Measurements from ENCODE around the gene WSCD2.

The WSCD2 gene

GRCh38 chr12:108129017-108129812 lies at the start of gene WSCD2:
TSS of gene WSCD2 (plus strand) at chr12:108129288. CDS start at chr12:108195833, 66,545 bp downstream.
- H3K27me3 Mint-ChIP-seq (ENCODE audit: low read depth), result peaks cover 46% of the 10 kb centered on the region
- no peak within 1 kb of the TSS for H3K27ac Mint-ChIP-seq
- no peaks in the 10 kb centered on the region for H3K9me3 Mint-ChIP-seq
- H3K4me3 Mint-ChIP-seq, result no peak within 1 kb of the TSS
- no peaks in the 10 kb centered on the region for H3K36me3 Mint-ChIP-seq (ENCODE audit: low read depth)
- H3K4me1 Mint-ChIP-seq (ENCODE audit: low read depth), result no peaks in the 10 kb centered on the region

- H3K27me3 Mint-ChIP-seq (ENCODE audit: low read depth), result no peaks in the 10 kb centered on the region
- H3K4me1 Mint-ChIP-seq (ENCODE audit: low read depth), result no peaks in the 10 kb centered on the region
- no peak overlapping the region for H3K4me3 Mint-ChIP-seq
- H3K9me3 Mint-ChIP-seq, result no peaks in the 10 kb centered on the region
- no peaks in the 10 kb centered on the region for H3K36me3 Mint-ChIP-seq (ENCODE audit: low read depth)
- H3K27ac Mint-ChIP-seq, result no peak overlapping the region
Observed at GRCh38 chr12:108079721-108080120, 49.4 kb upstream of the WSCD2 start.

- H3K36me3 Mint-ChIP-seq (ENCODE audit: low read depth), result no peaks in the 10 kb centered on the region
- H3K4me1 Mint-ChIP-seq (ENCODE audit: low read depth), result no peaks in the 10 kb centered on the region
- H3K27me3 Mint-ChIP-seq (ENCODE audit: low read depth), result no peaks in the 10 kb centered on the region
- H3K4me3 Mint-ChIP-seq, result no peak overlapping the region
- H3K9me3 Mint-ChIP-seq, result no peaks in the 10 kb centered on the region
- no peak overlapping the region for H3K27ac Mint-ChIP-seq
Observed at GRCh38 chr12:108080363-108080762, 48.7 kb upstream of the WSCD2 start.

GRCh38 chr12:108082485-108082884 lies 46.6 kb upstream of the WSCD2 start:
- no peak overlapping the region for H3K4me3 Mint-ChIP-seq
- H3K27ac Mint-ChIP-seq, result no peak overlapping the region

GRCh38 chr12:108087900-108088299 lies 41.2 kb upstream of the WSCD2 start:
- Mint-ChIP-seq H3K4me3 (no peak overlapping the region), H3K27me3 (ENCODE audit: low read depth) (peaks cover 3% of the 10 kb centered on the region), H3K27ac (no peak overlapping the region), H3K36me3 (ENCODE audit: low read depth) (no peaks in the 10 kb centered on the region), H3K4me1 (ENCODE audit: low read depth) (no peaks in the 10 kb centered on the region), H3K9me3 (peaks cover 11% of the 10 kb centered on the region)

More at GRCh38 chr12:108082485-108082884, 46.6 kb upstream of the WSCD2 start:
- no peaks in the 10 kb centered on the region for H3K4me1 Mint-ChIP-seq (ENCODE audit: low read depth)
- no peaks in the 10 kb centered on the region for H3K27me3 Mint-ChIP-seq (ENCODE audit: low read depth)
- no peaks in the 10 kb centered on the region for H3K9me3 Mint-ChIP-seq
- H3K36me3 Mint-ChIP-seq (ENCODE audit: low read depth), result no peaks in the 10 kb centered on the region

- Mint-ChIP-seq H3K4me1 (ENCODE audit: low read depth) (no peaks in the 10 kb centered on the region), H3K27ac (no peak overlapping the region), H3K27me3 (ENCODE audit: low read depth) (peaks cover 3% of the 10 kb centered on the region), H3K36me3 (ENCODE audit: low read depth) (no peaks in the 10 kb centered on the region), H3K4me3 (no peak overlapping the region), H3K9me3 (peaks cover 11% of the 10 kb centered on the region)
Observed at GRCh38 chr12:108090107-108090899, 38.8 kb upstream of the WSCD2 start.

- H3K36me3 Mint-ChIP-seq (ENCODE audit: low read depth), result no peaks in the 10 kb centered on the region
- H3K4me1 Mint-ChIP-seq (ENCODE audit: low read depth), result no peaks in the 10 kb centered on the region
- peaks cover 3% of the 10 kb centered on the region for H3K27me3 Mint-ChIP-seq (ENCODE audit: low read depth)
- no peak overlapping the region for H3K4me3 Mint-ChIP-seq
- H3K27ac Mint-ChIP-seq, result no peak overlapping the region
- H3K9me3 Mint-ChIP-seq, result peaks cover 11% of the 10 kb centered on the region
Observed at GRCh38 chr12:108090932-108091678, 38.0 kb upstream of the WSCD2 start.

- Mint-ChIP-seq H3K27me3 (ENCODE audit: low read depth) (peaks cover 3% of the 10 kb centered on the region), H3K27ac (no peak overlapping the region), H3K36me3 (ENCODE audit: low read depth) (no peaks in the 10 kb centered on the region), H3K4me3 (no peak overlapping the region), H3K4me1 (ENCODE audit: low read depth) (no peaks in the 10 kb centered on the region), H3K9me3 (peaks cover 11% of the 10 kb centered on the region)
Observed at GRCh38 chr12:108091679-108092051, 37.4 kb upstream of the WSCD2 start.

- Mint-ChIP-seq H3K27me3 (ENCODE audit: low read depth) (peaks cover 3% of the 10 kb centered on the region), H3K9me3 (peaks cover 4% of the 10 kb centered on the region), H3K4me3 (no peak overlapping the region), H3K4me1 (ENCODE audit: low read depth) (no peaks in the 10 kb centered on the region), H3K36me3 (ENCODE audit: low read depth) (no peaks in the 10 kb centered on the region), H3K27ac (no peak overlapping the region)
Observed at GRCh38 chr12:108093209-108093608, 35.9 kb upstream of the WSCD2 start.

GRCh38 chr12:108094056-108094649 lies 34.9 kb upstream of the WSCD2 start:
- Mint-ChIP-seq H3K9me3 (no peaks in the 10 kb centered on the region), H3K36me3 (ENCODE audit: low read depth) (no peaks in the 10 kb centered on the region), H3K27ac (no peak overlapping the region), H3K4me3 (no peak overlapping the region), H3K4me1 (ENCODE audit: low read depth) (no peaks in the 10 kb centered on the region), H3K27me3 (ENCODE audit: low read depth) (peaks cover 3% of the 10 kb centered on the region)

- Mint-ChIP-seq H3K4me1 (ENCODE audit: low read depth) (no peaks in the 10 kb centered on the region), H3K27ac (no peak overlapping the region), H3K9me3 (no peaks in the 10 kb centered on the region), H3K27me3 (ENCODE audit: low read depth) (no peaks in the 10 kb centered on the region), H3K36me3 (ENCODE audit: low read depth) (no peaks in the 10 kb centered on the region), H3K4me3 (no peak overlapping the region)
Observed at GRCh38 chr12:108097160-108097911, 31.8 kb upstream of the WSCD2 start.

- Mint-ChIP-seq H3K36me3 (ENCODE audit: low read depth) (no peaks in the 10 kb centered on the region), H3K4me3 (no peak overlapping the region), H3K9me3 (no peaks in the 10 kb centered on the region), H3K27ac (no peak overlapping the region), H3K4me1 (ENCODE audit: low read depth) (no peaks in the 10 kb centered on the region), H3K27me3 (ENCODE audit: low read depth) (no peaks in the 10 kb centered on the region)
Observed at GRCh38 chr12:108098374-108098773, 30.7 kb upstream of the WSCD2 start.

GRCh38 chr12:108099073-108099472 lies 30.0 kb upstream of the WSCD2 start:
- no peak overlapping the region for H3K4me3 Mint-ChIP-seq
- H3K4me1 Mint-ChIP-seq (ENCODE audit: low read depth), result no peaks in the 10 kb centered on the region
- H3K9me3 Mint-ChIP-seq, result no peaks in the 10 kb centered on the region
- H3K36me3 Mint-ChIP-seq (ENCODE audit: low read depth), result no peaks in the 10 kb centered on the region
- no peak overlapping the region for H3K27ac Mint-ChIP-seq
- H3K27me3 Mint-ChIP-seq (ENCODE audit: low read depth), result no peaks in the 10 kb centered on the region
